Measurements from ENCODE around the gene EEFSEC.

DNA sequence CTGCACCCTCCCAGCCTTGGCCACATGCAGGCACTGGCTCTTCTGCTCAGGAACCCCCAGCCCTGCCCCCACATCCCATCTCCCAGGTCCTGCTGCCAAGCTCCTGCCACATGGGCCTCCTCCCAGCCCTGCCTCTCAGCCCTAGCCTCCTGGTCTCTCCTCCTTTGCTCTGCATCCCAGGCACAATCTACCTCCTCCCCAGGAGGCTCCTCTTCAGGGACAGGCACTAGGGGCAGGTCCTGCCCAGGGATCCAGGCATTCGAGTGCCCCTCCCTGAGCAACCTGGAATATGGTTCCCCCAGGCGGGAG, 301.0 kb downstream of the EEFSEC start:
- TF ChIP-seq POLR2AphosphoS5 (IDR thresholded peaks at IDR 0.05; ENCODE audit: low read depth, low read length) (no peak), POLR2A (IDR thresholded peaks at IDR 0.05; ENCODE audit: low read depth, low read length) (no peak), TAF1 (IDR thresholded peaks at IDR 0.05; ENCODE audit: borderline replicate concordance, low read depth, low read length) (no peak)

All from GM12892 (cell line).